GM23338 (cell line): ENCODE data around the gene UQCRC1.

Experiments
- CREB1 ChIP-seq: fragments of 250-450 bp; sonication (Bioruptor Pico); IDR thresholded peaks from 2 replicates; pipeline ENCODE4 v1.5.0; 2020; ENCODE audit warnings: low read depth, mild to moderate bottlenecking, moderate library complexity
- EZH2 ChIP-seq: fragments of 200-600 bp; sonication (generic); IDR thresholded peaks from one replicate; pipeline ENCODE4 v1.8.0; 2017; ENCODE audit warnings: antibody characterized with exemption, mild to moderate bottlenecking, low read depth; ENCODE audit not compliant: unreplicated experiment
- EZH2phosphoT487 ChIP-seq: fragments of 200-600 bp; sonication (generic); IDR thresholded peaks from one replicate; pipeline ENCODE4 v1.8.1; 2018; ENCODE audit warnings: antibody characterized with exemption; ENCODE audit not compliant: unreplicated experiment
- JUNB ChIP-seq: IDR thresholded peaks from one replicate; pipeline ENCODE4 v1.6.1; 2016; ENCODE audit warnings: antibody characterized with exemption; ENCODE audit not compliant: unreplicated experiment
- POLR2AphosphoS5 ChIP-seq: IDR thresholded peaks from 2 replicates; pipeline ENCODE4 v1.6.1; 2016; ENCODE audit warnings: antibody characterized with exemption, low read depth
- REST ChIP-seq: IDR thresholded peaks from one replicate; pipeline ENCODE4 v1.6.1; 2018; ENCODE audit warnings: antibody characterized with exemption; ENCODE audit not compliant: unreplicated experiment
- STAT1 ChIP-seq: IDR thresholded peaks from one replicate; pipeline ENCODE4 v1.6.1; 2016; ENCODE audit warnings: antibody characterized with exemption; ENCODE audit not compliant: unreplicated experiment
- ZNF114 ChIP-seq: fragments of 250-450 bp; sonication (Bioruptor Pico); IDR thresholded peaks from 2 replicates; pipeline ENCODE4 v1.5.0; 2020; ENCODE audit warnings: mild to moderate bottlenecking, moderate library complexity
- ZNF331 ChIP-seq: fragments of 250-450 bp; sonication (Bioruptor Pico); IDR thresholded peaks from 2 replicates; pipeline ENCODE4 v1.5.0; 2020; ENCODE audit warnings: low read depth, mild to moderate bottlenecking, moderate library complexity
- TF ChIP-seq, protein P1 (sequence below), 2 experiments: fragments of 200-600 bp in 1 of 2; sonication (generic) in 1 of 2; conservative IDR thresholded peaks; 2 replicates each; pipeline versions ENCODE4 v1.5.1 to v1.6.1; 2016 to 2017; ENCODE audit warnings: antibody characterized with exemption in 2 of 2, low read depth in 2 of 2, mild to moderate bottlenecking in 2 of 2, moderate library complexity in 1 of 2
- TF ChIP-seq, protein P2 (sequence below): IDR thresholded peaks from 2 replicates; pipeline ENCODE4 v1.6.1; 2016; ENCODE audit warnings: antibody characterized with exemption

- TF ChIP-seq, protein P1, sequence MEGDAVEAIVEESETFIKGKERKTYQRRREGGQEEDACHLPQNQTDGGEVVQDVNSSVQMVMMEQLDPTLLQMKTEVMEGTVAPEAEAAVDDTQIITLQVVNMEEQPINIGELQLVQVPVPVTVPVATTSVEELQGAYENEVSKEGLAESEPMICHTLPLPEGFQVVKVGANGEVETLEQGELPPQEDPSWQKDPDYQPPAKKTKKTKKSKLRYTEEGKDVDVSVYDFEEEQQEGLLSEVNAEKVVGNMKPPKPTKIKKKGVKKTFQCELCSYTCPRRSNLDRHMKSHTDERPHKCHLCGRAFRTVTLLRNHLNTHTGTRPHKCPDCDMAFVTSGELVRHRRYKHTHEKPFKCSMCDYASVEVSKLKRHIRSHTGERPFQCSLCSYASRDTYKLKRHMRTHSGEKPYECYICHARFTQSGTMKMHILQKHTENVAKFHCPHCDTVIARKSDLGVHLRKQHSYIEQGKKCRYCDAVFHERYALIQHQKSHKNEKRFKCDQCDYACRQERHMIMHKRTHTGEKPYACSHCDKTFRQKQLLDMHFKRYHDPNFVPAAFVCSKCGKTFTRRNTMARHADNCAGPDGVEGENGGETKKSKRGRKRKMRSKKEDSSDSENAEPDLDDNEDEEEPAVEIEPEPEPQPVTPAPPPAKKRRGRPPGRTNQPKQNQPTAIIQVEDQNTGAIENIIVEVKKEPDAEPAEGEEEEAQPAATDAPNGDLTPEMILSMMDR (conservative IDR thresholded peaks at IDR 0.05; ENCODE audit: low read depth in 2 of 2), result no peak
- TF ChIP-seq JUNB (no peak), CREB1 (CRISPR knock-in tag) (no peak), REST (no peak), EZH2 (no peak), ZNF114 (CRISPR knock-in tag) (no peak), POLR2AphosphoS5 (no peak), EZH2phosphoT487 (no peak), STAT1 (no peak), ZNF331 (no peak)
- TF ChIP-seq, protein P2, sequence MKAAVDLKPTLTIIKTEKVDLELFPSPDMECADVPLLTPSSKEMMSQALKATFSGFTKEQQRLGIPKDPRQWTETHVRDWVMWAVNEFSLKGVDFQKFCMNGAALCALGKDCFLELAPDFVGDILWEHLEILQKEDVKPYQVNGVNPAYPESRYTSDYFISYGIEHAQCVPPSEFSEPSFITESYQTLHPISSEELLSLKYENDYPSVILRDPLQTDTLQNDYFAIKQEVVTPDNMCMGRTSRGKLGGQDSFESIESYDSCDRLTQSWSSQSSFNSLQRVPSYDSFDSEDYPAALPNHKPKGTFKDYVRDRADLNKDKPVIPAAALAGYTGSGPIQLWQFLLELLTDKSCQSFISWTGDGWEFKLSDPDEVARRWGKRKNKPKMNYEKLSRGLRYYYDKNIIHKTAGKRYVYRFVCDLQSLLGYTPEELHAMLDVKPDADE, result no peak
Measured at GRCh38 chr3:48599077-48599501, 10.4 kb downstream of the UQCRC1 start.
